ENCODE results near the gene SGTB.
"Not testable (repeated sequence)": the region's sequence is repeated elsewhere in the genome, so short reads cannot be mapped to it uniquely, and the experiment has no call there.

SGTB gene

DNA sequence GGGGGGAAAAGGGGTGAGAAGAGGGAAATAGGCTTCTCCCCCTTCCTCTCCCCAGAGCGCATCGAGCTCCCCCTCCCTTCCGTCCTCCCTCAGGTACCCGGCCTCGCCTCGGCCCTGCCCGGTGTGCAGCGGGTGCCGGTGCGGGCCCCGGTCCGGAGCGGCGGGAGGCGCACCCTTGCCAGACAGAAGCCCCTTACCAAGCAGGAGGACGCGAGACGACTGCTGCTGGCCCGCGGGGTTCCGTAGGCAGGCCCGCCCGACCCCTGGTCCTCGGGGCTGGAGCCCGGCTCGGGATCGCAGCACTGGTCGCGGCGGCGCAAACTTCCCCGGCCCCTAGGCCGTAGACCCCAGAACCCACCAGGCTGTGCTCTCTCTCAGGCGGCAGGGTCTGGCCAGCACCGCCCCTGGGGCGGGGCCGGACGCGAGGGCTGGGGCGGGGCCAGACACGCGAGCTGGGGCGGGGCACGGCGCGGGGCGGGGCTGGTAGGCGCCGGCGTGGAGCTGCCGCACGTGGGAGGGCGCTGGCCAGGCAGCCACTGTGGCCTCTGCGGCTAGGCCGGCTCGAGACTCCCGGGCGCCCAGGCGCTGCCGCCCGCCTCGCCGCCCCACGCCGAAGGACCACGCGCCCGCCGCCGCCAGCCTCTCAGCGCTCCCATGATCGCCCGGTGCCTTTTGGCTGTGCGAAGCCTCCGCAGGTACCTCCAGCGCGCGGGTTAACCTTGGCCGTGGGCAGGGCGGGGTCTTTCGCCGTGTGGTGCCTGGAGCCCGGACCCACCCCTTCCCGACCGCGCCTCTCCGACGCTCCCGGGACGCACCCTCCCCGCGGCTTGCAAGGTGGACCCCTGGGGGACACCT, at the start of gene SGTB, which contains the start of gene NLN:
TSS of gene SGTB (minus strand) at position 390 of the 855 bp plus-strand sequence. CDS start 1,302 bp downstream, outside the sequence.
TSS of gene NLN (plus strand) at position 486 of the 855 bp plus-strand sequence. CDS start at position 655, 169 bp downstream.
- peak; percentile 37 for DNase-seq

- no peak for DNase-seq
These were observed 49.4 kb upstream of the SGTB start for GRCh38 chr5:65771266-65771665.

DNA sequence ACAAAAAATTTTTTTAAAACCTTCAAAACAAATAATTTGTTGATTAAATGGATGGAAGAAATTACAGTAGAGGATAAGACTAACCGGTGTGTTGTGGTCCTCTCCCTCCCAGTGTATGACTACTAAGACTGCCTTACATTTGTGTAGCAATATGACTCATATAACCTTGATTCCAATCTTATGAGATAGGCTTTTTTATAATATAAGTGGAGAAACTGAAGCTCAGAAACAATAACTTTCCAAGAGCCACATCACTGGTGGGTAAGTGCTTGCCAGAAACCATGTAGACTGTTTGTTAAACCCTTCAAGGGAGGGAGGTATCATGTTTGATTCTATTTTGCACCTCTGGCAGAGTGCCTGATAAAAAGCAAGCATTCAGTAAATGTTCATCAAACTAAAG, 47.6 kb upstream of the SGTB start:
- DNase-seq = no peak

DNA sequence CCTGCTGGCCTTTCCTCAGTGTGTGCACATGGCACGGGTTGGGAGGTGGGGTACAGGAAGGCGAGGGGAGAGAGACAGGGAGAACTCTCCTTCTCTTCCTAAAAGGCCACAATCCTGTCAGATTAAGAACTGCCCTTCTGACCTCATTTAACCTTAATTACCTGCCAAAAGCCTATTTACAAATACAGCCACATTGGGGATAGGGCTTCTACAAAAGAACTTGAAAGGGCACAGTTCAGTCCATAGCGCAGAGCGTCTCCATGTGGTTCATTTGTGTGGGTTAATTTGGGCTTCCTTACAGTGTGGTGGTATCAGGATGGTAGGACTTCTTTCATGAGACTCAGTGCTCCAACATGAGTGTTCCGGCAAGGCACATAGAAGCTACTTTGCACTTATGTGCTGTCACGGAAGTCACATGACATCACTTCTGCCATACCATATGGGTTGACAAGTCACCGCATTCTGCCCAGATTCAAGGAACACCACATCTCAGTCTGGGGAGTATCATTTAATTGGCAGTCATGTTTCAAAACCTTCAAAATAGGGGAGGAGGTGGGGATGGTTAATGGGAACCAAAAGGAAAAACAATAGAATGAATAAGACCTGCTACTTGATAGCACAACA, 46.9 kb upstream of the SGTB start:
- no peak for DNase-seq

- DNase-seq = no peak
These were observed 45.7 kb upstream of the SGTB start for GRCh38 chr5:65767565-65767964.

DNA sequence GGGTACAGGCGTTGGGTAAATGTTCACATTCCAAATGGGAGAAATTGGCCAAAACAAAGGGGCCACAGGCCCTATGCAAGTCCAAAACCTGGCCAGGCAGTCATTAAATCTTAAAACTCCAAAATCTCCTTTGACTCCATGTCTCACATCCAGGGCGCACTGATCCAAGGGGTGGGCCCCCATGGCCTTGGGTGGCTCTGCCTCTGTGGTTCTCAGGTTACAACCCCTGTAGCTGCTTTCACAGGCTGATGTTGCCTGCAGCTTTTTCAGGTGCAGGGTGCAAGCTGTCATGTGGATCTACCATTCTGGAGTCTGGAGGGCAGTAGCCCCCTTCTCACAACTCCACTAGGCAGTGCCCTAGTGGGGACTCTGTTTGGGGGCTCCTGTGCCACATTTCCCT, 44.9 kb upstream of the SGTB start:
- no peak for DNase-seq

DNA sequence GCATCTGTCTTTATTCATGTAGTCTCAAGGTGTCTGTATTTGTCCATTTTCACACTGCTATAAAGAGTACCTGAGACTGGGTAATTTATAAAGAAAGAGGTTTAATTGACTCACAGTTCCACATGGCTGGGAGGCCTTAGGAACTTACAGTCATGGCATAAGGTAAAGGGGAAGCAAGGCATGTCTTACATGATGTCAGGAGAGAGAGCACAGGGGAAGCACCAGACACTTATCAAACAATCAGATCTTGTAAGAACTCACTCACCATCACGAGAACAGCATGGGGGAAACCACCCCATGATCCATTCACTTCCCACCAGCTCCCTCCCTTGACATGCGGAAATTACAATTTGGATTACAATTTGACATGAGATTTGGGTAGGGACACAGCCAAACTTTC, 44.3 kb upstream of the SGTB start:
- no peak for DNase-seq

- DNase-seq = no peak
These were observed 43.7 kb upstream of the SGTB start for GRCh38 chr5:65765582-65765981.

GRCh38 chr5:65762234-65762633, 40.3 kb upstream of the SGTB start:
- DNase-seq = no peak

GRCh38 chr5:65760504-65761275, 38.8 kb upstream of the SGTB start:
- DNase-seq = no peak

GRCh38 chr5:65758546-65759144, 36.7 kb upstream of the SGTB start:
- no peak for DNase-seq

DNA sequence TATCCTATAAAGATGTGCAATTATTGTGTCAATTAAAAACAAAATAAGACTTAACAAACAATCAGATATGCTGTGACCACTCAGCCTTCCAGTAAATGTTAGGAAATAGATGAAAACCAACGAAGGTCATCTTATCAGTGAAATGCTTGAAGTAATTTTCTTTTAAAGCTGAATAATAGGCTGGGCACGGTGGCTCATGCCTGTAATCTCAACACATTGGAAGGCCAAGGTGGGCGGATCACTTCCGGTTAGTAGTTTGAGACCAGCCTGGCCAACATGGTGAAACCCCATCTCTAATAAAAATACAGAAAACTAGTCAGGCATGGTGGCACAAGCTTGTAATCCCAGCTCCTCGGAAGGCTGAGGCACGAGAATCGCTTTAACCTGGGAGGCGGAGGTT, 31.3 kb upstream of the SGTB start:
- no peak for DNase-seq

- no peak for DNase-seq
These were observed 29.0 kb upstream of the SGTB start for GRCh38 chr5:65750938-65751337.

- no peak for DNase-seq
These were observed 28.0 kb upstream of the SGTB start for GRCh38 chr5:65749956-65750355.

DNA sequence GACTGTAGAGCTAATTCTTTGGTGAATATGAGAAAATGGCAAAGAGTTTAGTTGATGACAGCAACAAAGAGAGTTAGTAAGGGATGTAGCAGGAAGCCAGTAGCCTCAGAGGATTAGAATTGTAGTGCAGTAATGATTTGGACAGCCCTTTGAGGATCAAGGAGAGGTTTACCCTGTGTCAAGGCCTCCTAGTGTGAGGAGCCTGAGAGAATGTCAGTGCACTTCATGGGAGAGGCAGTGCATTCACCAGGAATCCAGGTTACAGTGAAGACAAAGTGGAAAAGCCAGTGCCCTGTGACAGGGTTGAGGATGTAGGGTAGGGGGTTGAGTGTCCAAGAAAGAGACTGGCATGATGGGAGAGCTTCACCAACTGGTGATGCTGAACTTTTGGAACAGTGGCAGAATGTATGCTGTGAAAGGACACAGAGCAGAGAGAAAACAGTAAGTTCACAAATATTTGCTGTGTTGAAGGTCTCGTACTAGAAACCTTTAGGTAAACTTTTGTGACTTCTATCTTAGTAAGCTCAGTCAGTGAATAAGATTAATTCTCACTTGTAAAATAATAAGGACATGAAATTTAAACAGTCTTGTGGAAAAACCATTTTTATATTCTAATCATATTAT, 27.4 kb upstream of the SGTB start:
- no peak for DNase-seq

DNA sequence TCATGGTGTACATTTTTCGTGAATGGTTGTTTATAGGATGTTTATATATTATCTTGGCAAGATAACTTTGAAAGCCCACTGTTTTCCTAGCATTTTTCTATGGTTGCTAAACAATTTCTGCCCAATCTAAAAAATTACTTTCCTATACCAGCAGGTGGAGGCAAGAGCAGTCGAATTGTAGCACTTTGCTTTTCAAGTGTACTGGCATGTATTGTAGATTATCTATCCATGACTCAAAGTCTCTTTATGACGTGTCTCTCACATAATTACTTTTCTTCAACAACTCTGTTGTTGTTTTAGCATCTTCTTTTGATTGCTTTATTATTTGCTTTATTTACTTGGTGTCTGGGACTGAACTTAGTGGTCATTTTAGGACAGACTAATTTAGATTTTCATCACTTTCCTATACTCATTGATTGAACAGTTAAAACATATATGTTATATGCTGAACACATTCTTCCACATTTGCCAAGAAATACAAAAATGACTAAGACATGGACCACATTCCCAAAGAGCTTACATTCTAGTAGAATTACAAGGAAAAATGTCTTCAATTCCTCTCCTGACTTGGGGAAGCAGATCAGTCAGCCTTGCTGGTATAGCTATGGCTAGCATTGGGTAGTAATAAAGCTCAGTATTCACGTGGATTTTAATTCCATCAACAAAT, 20.8 kb upstream of the SGTB start:
- DNase-seq = no peak

GRCh38 chr5:65739162-65739561, 17.3 kb upstream of the SGTB start:
- DNase-seq = no peak

DNA sequence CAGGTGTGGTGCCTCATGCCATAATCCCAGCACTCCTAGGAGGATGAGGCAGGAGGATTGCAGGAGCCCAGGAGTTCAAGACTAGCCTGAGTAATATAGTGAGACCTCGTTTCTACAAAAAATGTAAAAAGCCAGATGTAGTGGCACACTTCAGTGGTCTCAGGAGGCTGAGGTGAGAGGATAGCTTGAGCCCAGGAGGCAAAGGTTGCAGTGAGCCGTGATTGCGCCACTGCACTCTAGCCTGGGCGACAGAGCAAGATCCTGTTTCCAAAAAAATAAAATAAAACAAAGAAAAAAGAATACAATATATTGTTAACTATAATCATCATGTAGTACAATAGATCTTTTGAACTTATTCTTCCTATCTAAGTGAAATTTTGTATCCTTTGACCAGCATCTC, 16.4 kb upstream of the SGTB start:
- no peak for DNase-seq

DNA sequence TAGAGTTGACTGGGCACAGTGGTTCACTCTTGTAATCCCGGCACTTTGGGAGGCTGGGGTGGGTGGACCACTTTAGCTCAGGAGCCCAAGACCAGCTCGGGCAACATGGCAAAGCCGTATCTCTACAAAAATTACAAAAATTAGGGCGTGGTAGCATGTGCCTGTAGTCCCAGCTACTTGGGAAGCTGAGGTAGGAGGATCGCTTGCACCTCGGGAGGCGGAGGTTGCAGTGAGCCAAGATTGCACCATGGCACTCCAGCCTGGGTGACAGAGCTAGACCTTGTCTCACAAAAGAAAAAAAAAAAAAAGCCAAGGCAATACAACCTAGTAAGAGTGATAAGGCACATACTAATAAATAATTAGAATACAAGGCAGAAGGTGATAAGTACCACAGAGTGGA, 15.9 kb upstream of the SGTB start:
- no peak for DNase-seq

DNA sequence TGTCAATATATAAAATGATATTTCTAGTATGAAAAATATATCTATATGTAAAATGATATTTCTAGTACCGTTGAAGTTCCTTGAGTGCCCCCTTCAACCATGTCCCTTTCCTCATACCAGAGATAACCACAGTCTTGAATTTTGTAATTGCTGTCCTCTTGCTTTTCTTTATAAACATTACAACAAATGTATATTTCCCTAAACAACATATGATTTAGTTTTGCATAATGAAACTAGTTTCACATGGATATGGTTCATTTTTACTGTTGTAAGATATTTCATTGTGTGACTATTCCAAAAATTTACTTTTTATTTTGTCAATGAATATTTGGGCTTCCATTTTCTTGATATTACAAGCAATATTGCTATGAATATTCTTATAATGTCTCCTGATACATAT, 14.1 kb upstream of the SGTB start:
- DNase-seq = no peak

GRCh38 chr5:65734921-65735320, 13.0 kb upstream of the SGTB start:
- DNase-seq = no peak

DNA sequence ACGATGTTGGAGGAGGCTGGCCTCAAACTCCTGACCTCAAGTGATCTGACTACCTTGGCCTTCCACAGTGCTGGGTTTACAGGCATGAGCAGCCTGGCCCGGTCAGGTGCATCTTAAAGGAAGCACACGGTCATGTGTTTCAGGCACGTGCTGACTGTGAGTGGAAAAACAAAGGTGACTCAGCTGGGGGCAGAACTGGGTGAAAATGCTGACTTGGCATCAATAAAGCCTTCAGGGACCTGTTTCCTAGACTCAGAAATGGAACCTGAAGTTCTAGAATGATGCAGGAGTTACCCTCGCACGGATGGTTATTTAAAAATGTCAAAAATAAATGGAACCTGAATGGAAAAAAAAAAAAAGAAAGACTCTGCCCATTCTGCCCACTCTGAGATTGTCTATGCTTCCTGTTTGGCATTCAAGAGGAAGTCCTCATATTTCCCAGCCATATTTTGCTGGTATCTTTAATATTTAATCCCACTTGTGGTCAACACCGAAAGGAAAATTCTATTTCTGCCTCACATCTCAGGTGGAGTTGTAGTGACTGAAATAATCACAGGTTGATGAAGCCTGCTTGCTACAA, 12.4 kb upstream of the SGTB start:
- not testable (repeated sequence) for DNase-seq

All from DMS79 treated with DMSO at 0.1 percent for 48 hours (cell line).